Hepatocyte (in vitro differentiated cells): ENCODE data around the gene MACROH2A1.

Experiments
- CTCF ChIP-seq: fragments of 200-600 bp; sonication (generic); IDR thresholded peaks from 2 replicates; pipeline ENCODE4 v1.5.1; 2016; ENCODE audit warnings: antibody characterized with exemption, mild to moderate bottlenecking; ENCODE audit not compliant: poor library complexity
- EZH2 ChIP-seq: fragments of 200-600 bp; sonication (generic); IDR thresholded peaks from 2 replicates; pipeline ENCODE4 v1.6.1; 2016; ENCODE audit warnings: antibody characterized with exemption, mild to moderate bottlenecking, borderline replicate concordance
- EZH2phosphoT487 ChIP-seq: fragments of 200-600 bp; sonication (generic); IDR thresholded peaks from one replicate; pipeline ENCODE4 v1.6.1; 2018; ENCODE audit warnings: antibody characterized with exemption, mild to moderate bottlenecking, low read depth, moderate library complexity; ENCODE audit not compliant: unreplicated experiment, severe bottlenecking

DNA sequence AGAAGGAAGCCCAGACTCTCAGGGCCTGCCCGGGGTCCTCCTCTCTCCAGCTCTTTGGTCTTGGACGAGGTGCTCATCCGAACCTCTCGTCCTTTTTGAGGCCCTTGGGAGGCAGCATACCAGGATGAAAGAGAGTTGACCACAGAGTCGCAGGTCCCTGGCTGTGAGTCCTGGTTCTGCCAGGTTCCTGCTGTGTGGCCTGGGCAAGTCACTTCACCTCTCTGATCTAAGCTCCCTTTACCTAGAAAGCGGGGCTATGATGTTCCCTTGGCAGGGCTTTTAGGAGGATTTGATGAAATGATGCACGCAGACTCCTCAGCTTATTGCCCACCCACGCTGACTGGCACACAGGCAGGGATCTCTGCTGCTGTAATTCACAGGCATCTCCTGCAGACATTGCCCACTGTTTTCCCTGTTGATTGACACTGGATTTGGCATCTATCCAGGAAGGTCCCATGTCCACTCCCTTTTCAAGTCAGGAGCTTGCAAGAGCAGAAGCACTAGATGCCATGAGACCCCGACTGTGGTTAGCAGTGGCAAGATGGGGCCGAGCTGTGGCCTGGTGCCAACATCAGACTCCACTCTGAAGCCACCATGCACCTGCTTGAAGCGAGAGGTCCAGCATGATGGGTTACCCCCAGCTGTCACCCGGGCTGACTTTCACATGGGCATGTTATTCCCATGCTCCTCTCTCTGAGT lies 71.5 kb downstream of the MACROH2A1 start:
- TF ChIP-seq EZH2phosphoT487, result no peak
- no peak for TF ChIP-seq CTCF
- TF ChIP-seq EZH2, result no peak
